Keratinocyte (primary cell): ENCODE results near the gene SMAD6. TPM values are rescaled to one million over a fixed set of nuclear protein-coding genes. Genes with fewer than 3 reads are reported as not detected.
A peak's percentile ranks its signal among the peaks of the same experiment; 100 is the strongest.

Experiments
- DNase-seq: peaks from one replicate; pipeline ENCODE4 v3.0.0-alpha.2; 2011; ENCODE audit warnings: low read depth, missing footprints, low spot score
- FAIRE-seq: peaks from 2 replicates; lab custom pipeline; 2011; peaks lifted over from hg19 to GRCh38; lab: Jason Lieb, UNC
- H2AFZ ChIP-seq: 2 replicates; pipeline ENCODE4 v1.6.0; 2012; ENCODE audit warnings: low read length, control low read depth, inconsistent platforms; ENCODE audit not compliant: control insufficient read depth
- H3K27ac ChIP-seq: 2 replicates; pipeline ENCODE4 v1.5.1; 2011; ENCODE audit warnings: low read length; ENCODE audit not compliant: control insufficient read depth, insufficient read depth
- H3K27me3 ChIP-seq: 3 replicates; pipeline ENCODE4 v1.6.0; 2011; ENCODE audit warnings: low read length; ENCODE audit not compliant: control insufficient read depth, insufficient read depth; ENCODE audit errors: extremely low read depth
- H3K36me3 ChIP-seq, 2 experiments: 2 replicates in 1 of 2; 3 replicates in 1 of 2; pipeline ENCODE4 v1.5.1; 2011; ENCODE audit warnings: low read length in 2 of 2, mild to moderate bottlenecking in 1 of 2; ENCODE audit not compliant: control insufficient read depth in 2 of 2, insufficient read depth in 2 of 2; ENCODE audit errors: extremely low read depth in 1 of 2
- H3K4me1 ChIP-seq: 3 replicates; pipeline ENCODE4 v1.5.1; 2011; ENCODE audit warnings: low read length; ENCODE audit not compliant: control insufficient read depth, insufficient read depth; ENCODE audit errors: extremely low read depth
- H3K4me2 ChIP-seq: 3 replicates; pipeline ENCODE4 v1.6.0; 2011; ENCODE audit warnings: low read depth, low read length; ENCODE audit not compliant: control insufficient read depth, insufficient read depth; ENCODE audit errors: extremely low read depth
- H3K4me3 ChIP-seq, 3 experiments: fragments of 200-600 bp in 1 of 3; sonication (generic) in 1 of 3; 2 replicates in 2 of 3; 3 replicates in 1 of 3; pipeline ENCODE4 v1.5.1; 2011 to 2016; ENCODE audit warnings: low read length in 3 of 3, mild to moderate bottlenecking in 3 of 3, control low read depth in 2 of 3, inconsistent platforms in 1 of 3, low read depth in 1 of 3, mixed read lengths in 1 of 3, mixed run types in 1 of 3, moderate library complexity in 1 of 3; ENCODE audit not compliant: control insufficient read depth in 2 of 3, insufficient read depth in 2 of 3; ENCODE audit errors: extremely low read depth in 1 of 3
- H3K79me2 ChIP-seq: 2 replicates; pipeline ENCODE4 v1.6.0; 2012; ENCODE audit warnings: low read length; ENCODE audit not compliant: control insufficient read depth, insufficient read depth
- H3K9ac ChIP-seq: 3 replicates; pipeline ENCODE4 v1.6.0; 2011; ENCODE audit warnings: low read length; ENCODE audit not compliant: control insufficient read depth, insufficient read depth; ENCODE audit errors: extremely low read depth
- H3K9me1 ChIP-seq: 3 replicates; pipeline ENCODE4 v1.6.0; 2011; ENCODE audit warnings: low read length; ENCODE audit not compliant: control insufficient read depth, insufficient read depth; ENCODE audit errors: extremely low read depth
- H3K9me3 ChIP-seq: 2 replicates; pipeline ENCODE4 v1.5.1; 2012; ENCODE audit warnings: low read depth, low read length; ENCODE audit not compliant: control insufficient read depth
- H4K20me1 ChIP-seq: 3 replicates; pipeline ENCODE4 v1.6.0; 2011; ENCODE audit warnings: low read length; ENCODE audit not compliant: control insufficient read depth, insufficient read depth; ENCODE audit errors: extremely low read depth
- EZH2 ChIP-seq: IDR thresholded peaks from one replicate; pipeline ENCODE4 v1.6.1; 2012; ENCODE audit warnings: inconsistent platforms, mild to moderate bottlenecking, low read length, moderate library complexity
- dilution Hi-C: fragments of 300-500 bp; cut with MboI; formaldehyde crosslinking; loops from one replicate; pipeline ENCODE4 v1.7.0; 2020; ENCODE audit warnings: low sequenced_read_pairs; ENCODE audit not compliant: extremely low pct_ligation_motif_present
- polyA minus RNA-seq, 3 experiments: library from RNA; depleted of rRNA, polyadenylated mRNA; stranded (reverse); fragments of >200 nt; gene quantifications; 1 replicate in 1 of 3; 2 replicates in 1 of 3; 3 replicates in 1 of 3; pipeline ENCODE4 v1.2.3, GENCODE V29; 2011
- polyA plus RNA-seq, 5 experiments: library from polyadenylated mRNA; depleted of rRNA in 3 of 5; stranded (reverse) in 3 of 5; stranded (forward) in 1 of 5; unstranded in 1 of 5; fragments of >200 nt; gene quantifications; 1 replicate in 1 of 5; 2 replicates in 3 of 5; 3 replicates in 1 of 5; pipeline versions ENCODE4 v1.2.1 to v1.2.3, GENCODE V29; 2011 to 2012; ENCODE audit warnings: missing spikeins in 2 of 5, low read depth in 1 of 5, low replicate concordance in 1 of 5
- TF ChIP-seq, protein P1 (sequence below), 3 experiments: IDR thresholded peaks in 1 of 3; conservative IDR thresholded peaks in 1 of 3; optimal IDR thresholded peaks in 1 of 3; 2 replicates in 2 of 3; 3 replicates in 1 of 3; pipeline versions ENCODE3 to v1.5.1; 2011; ENCODE audit warnings: low read length in 3 of 3, mild to moderate bottlenecking in 3 of 3, moderate library complexity in 2 of 3, control low read depth in 1 of 3, inconsistent platforms in 1 of 3; ENCODE audit not compliant: insufficient read depth in 2 of 3; ENCODE audit errors: extremely low read depth in 1 of 3

Gene SMAD6
- polyA plus RNA-seq (0.01 to 0.04 TPM (median 0.03 TPM) in 3 replicates), polyA minus RNA-seq (0.03 TPM in 1 of 3 replicates, not detected in the others)
- not detected for polyA plus RNA-seq (2011; ENCODE audit: low read depth)
- not detected in 2 replicates for polyA plus RNA-seq (2011; cell fraction: cytosol; rRNA removed)
- 0.06 and 0.07 TPM in 2 replicates for polyA plus RNA-seq (2011; cell fraction: nucleus; rRNA removed)
- polyA plus RNA-seq (2012; ENCODE audit: low replicate concordance): 0.02 and 0.04 TPM in 2 replicates
- 3.8 TPM for polyA minus RNA-seq (2011; cell fraction: cytosol; rRNA and poly(A)+ RNA removed)
- 0.32 and 0.54 TPM in 2 replicates for polyA minus RNA-seq (2011; cell fraction: nucleus; rRNA and poly(A)+ RNA removed)

DNA sequence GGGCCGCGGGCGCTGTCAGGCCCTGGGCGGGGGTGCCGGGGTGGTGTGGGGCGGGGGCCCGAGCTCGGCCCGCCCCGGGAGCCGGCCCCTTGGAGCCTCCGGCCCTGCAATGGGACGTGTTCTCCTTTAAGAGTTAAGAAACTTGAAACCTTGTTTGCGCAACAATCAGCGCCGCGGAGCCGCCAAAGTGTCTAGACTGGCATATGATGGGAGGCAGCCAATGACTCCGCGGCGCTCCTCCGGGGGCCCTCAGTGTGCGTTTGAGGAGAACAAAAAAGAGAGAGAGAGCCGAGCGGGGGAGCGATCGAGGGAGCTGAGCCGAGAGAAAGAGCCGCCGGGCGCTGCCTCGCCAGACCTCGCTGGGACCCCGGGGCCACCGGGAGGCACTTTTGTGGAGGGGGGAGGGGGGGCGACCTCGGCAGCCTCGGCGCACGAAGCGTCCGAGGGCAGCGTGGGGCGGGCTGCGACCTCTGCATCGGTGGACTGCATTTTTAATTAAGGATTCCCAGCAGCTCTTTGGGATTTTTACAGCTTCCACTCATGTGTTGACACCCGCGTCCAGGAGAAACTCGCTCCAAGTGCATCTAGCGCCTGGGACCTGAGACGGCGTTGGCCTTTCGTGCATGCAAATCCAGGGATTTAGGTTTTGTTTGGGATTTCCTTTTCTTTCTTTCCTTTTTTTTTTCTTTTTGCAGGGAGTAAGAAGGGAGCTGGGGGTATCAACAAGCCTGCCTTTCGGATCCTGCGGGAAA, at the start of gene SMAD6:
Gene SMAD6 (plus strand): TSS at position 202 of the 752 bp plus-strand sequence. CDS start 1,023 bp downstream, outside the sequence.
- peak within 1 kb of the TSS; percentile 26 for H3K9ac ChIP-seq
- no peaks in the 10 kb centered on the region for H3K36me3 ChIP-seq
- peak within 1 kb of the TSS; percentile 81 for H2AFZ ChIP-seq
- dilution Hi-C loops: no loop called here
- TF ChIP-seq, protein P1, sequence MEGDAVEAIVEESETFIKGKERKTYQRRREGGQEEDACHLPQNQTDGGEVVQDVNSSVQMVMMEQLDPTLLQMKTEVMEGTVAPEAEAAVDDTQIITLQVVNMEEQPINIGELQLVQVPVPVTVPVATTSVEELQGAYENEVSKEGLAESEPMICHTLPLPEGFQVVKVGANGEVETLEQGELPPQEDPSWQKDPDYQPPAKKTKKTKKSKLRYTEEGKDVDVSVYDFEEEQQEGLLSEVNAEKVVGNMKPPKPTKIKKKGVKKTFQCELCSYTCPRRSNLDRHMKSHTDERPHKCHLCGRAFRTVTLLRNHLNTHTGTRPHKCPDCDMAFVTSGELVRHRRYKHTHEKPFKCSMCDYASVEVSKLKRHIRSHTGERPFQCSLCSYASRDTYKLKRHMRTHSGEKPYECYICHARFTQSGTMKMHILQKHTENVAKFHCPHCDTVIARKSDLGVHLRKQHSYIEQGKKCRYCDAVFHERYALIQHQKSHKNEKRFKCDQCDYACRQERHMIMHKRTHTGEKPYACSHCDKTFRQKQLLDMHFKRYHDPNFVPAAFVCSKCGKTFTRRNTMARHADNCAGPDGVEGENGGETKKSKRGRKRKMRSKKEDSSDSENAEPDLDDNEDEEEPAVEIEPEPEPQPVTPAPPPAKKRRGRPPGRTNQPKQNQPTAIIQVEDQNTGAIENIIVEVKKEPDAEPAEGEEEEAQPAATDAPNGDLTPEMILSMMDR (optimal IDR thresholded peaks at IDR 0.05 in 1 of 3, IDR thresholded peaks at IDR 0.05 in 1 of 3, conservative IDR thresholded peaks at IDR 0.05 in 1 of 3; ENCODE audit: extremely low read depth in 1 of 3, insufficient read depth in 2 of 3, low read length in 3 of 3): no peak
- TF ChIP-seq EZH2: no peak
- no peaks in the 10 kb centered on the region for H3K79me2 ChIP-seq
- H3K27me3 ChIP-seq: peaks cover 41% of the 10 kb centered on the region
- DNase-seq (peak; percentile 72), FAIRE-seq (no peak)
- H4K20me1 ChIP-seq: no peaks in the 10 kb centered on the region
- no peaks in the 10 kb centered on the region for H3K9me3 ChIP-seq
- H3K27ac ChIP-seq: peak within 1 kb of the TSS; percentile 22
- peak within 1 kb of the TSS; percentile 97 for H3K4me2 ChIP-seq
- peaks cover 17% of the 10 kb centered on the region for H3K4me1 ChIP-seq
- H3K4me3 ChIP-seq: peak within 1 kb of the TSS; percentile 44 to 71 (median 69)
- H3K9me1 ChIP-seq: no peaks in the 10 kb centered on the region

DNA sequence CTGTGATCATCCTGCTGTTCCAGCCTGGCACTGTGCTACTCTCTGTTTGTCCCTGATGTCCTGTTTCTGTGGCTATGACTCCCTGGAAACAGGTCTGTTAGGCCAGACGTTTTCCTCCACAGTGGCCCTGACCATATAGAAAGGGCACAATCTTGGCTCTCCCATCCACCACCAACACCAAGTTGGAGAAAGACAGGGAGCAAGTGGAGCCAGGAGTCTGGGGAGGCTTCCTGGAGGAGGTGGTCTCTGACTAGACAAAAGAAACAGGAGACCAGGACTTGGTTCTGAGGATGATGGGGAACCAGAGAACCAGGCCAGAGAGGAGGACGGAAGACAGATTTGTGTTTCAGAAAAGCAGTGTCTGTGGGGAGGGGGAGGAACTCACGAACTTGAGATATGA, 49.2 kb upstream of the SMAD6 start:
- H2AFZ ChIP-seq: no peak overlapping the region
- H3K27me3 ChIP-seq: peaks cover 6% of the 10 kb centered on the region
- H3K27ac ChIP-seq: no peak overlapping the region
- no peaks in the 10 kb centered on the region for H3K9me3 ChIP-seq
- DNase-seq: no peak
- H4K20me1 ChIP-seq: no peaks in the 10 kb centered on the region
- H3K79me2 ChIP-seq: no peaks in the 10 kb centered on the region
- no peaks in the 10 kb centered on the region for H3K9me1 ChIP-seq
- H3K36me3 ChIP-seq: no peaks in the 10 kb centered on the region
- TF ChIP-seq, protein P1 (optimal IDR thresholded peaks at IDR 0.05 in 1 of 3, IDR thresholded peaks at IDR 0.05 in 1 of 3, conservative IDR thresholded peaks at IDR 0.05 in 1 of 3; ENCODE audit: extremely low read depth in 1 of 3, insufficient read depth in 2 of 3, low read length in 3 of 3): no peak
- TF ChIP-seq EZH2: no peak
- no peak overlapping the region for H3K9ac ChIP-seq
- no peak overlapping the region for H3K4me2 ChIP-seq
- dilution Hi-C loops: no loop called here
- no peak for FAIRE-seq
- no peak overlapping the region for H3K4me3 ChIP-seq
- no peaks in the 10 kb centered on the region for H3K4me1 ChIP-seq
